Left lobe of liver (tissue), 2 donors: ENCODE data around the gene ASIC4. TPM values are rescaled to one million over a fixed set of nuclear protein-coding genes. Genes with fewer than 3 reads are reported as not detected.
A peak's percentile ranks its signal among the peaks of the same experiment; 100 is the strongest.

Experiments used
- ATAC-seq: fragments of 200-7000 bp; cut with Tn5 transposase; one replicate; pipeline ENCODE4 v1.9.1; 2020; ENCODE audit warnings: mild to moderate bottlenecking, moderate library complexity
- DNase-seq: peaks from one replicate; pipeline ENCODE4 v3.0.0-alpha.2; 2020; ENCODE audit warnings: low spot score
- total RNA-seq: library from RNA; stranded (reverse); gene quantifications from one replicate; pipeline ENCODE4 v1.2.1, GENCODE V29; 2021
- donor health status: DM: no; HTN: no; CAD: no; lungs with moderate emphysema.
- donor health status: DM: no; HTN: yes; CAD: no.

Gene ASIC4
- total RNA-seq, 1 donor from 2014 or later: 0.05 TPM

DNA sequence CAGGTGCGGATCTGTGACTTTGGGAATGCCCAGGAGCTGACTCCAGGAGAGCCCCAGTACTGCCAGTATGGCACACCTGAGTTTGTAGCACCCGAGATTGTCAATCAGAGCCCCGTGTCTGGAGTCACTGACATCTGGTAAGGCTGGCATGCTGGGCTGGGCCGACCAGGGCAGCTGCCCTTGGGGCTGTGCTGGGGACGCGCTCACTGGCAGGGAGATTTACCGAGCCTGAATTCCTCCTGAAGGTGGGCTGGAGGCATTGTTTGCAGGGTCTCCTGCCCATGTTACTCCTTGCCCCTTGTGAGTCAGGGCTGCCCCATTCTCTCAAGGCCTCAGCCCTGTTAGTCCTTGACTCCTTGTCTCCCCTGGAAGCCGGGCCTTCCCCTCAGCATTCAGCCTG is 34.3 kb upstream of the ASIC4 start:
- DNase-seq: no peak
- no peak for ATAC-seq

DNA sequence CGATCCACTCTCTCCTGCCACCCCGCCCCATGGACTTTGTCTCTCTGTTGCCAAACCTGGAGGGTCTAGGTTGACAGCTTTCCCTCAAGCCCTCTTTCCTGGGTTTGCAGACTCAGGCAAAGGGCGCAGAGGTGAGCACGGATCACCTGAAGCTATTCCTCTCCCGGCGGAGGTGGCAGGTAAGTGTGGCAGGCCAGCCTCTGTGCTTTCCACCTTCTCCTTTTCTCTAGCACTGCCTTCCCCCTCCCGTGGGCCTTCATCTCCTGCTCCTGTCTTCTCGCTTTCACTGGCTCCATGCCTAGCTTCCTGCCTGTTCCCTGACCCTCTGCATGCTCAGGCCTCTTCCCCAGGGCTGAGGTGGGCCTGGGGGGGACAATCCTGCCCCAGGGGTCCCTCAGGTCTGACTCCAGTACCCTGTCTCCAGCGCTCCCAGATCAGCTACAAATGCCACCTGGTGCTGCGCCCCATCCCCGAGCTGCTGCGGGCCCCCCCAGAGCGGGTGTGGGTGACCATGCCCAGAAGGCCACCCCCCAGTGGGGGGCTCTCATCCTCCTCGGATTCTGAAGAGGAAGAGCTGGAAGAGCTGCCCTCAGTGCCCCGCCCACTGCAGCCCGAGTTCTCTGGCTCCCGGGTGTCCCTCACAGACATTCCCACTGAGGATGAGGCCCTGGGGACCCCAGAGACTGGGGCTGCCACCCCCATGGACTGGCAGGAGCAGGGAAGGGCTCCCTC is 31.4 kb upstream of the ASIC4 start:
- ATAC-seq (no peak), DNase-seq (no peak)

- DNase-seq: no peak
- ATAC-seq: no peak
Observed at GRCh38 chr2:219483451-219484342, 30.6 kb upstream of the ASIC4 start.

DNA sequence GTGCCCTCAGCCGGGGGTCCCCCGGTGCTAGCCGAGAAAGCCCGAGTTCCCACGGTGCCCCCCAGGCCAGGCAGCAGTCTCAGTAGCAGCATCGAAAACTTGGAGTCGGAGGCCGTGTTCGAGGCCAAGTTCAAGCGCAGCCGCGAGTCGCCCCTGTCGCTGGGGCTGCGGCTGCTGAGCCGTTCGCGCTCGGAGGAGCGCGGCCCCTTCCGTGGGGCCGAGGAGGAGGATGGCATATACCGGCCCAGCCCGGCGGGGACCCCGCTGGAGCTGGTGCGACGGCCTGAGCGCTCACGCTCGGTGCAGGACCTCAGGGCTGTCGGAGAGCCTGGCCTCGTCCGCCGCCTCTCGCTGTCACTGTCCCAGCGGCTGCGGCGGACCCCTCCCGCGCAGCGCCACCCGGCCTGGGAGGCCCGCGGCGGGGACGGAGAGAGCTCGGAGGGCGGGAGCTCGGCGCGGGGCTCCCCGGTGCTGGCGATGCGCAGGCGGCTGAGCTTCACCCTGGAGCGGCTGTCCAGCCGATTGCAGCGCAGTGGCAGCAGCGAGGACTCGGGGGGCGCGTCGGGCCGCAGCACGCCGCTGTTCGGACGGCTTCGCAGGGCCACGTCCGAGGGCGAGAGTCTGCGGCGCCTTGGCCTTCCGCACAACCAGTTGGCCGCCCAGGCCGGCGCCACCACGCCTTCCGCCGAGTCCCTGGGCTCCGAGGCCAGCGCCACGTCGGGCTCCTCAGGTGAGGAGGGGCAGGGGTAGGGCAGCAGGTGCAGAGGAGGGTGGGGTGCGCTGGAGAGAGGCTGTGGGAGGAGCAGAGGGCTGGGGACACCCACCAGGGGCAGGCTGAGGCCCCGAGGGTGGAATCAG is 29.7 kb upstream of the ASIC4 start:
- DNase-seq (no peak), ATAC-seq (peak; percentile 31)

DNA sequence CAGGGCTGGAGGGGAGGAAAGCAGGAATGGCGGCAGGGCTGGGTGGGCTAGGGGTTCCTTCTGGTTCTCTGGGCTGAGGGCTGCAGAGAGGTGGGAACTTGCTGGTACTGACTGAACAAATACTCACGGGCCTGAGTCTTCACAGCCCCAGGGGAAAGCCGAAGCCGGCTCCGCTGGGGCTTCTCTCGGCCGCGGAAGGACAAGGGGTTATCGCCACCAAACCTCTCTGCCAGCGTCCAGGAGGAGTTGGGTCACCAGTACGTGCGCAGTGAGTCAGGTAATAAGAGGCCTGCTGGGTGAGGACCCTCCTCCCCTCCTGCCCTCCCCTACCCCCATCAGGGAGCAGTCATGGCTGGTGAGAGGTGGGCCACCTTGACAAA is 29.1 kb upstream of the ASIC4 start:
- DNase-seq: no peak

GRCh38 chr2:219486380-219486959 is 27.8 kb upstream of the ASIC4 start:
- ATAC-seq (no peak), DNase-seq (no peak)

More for the DNA sequence above, 29.1 kb upstream of the ASIC4 start:
- no peak for ATAC-seq

DNA sequence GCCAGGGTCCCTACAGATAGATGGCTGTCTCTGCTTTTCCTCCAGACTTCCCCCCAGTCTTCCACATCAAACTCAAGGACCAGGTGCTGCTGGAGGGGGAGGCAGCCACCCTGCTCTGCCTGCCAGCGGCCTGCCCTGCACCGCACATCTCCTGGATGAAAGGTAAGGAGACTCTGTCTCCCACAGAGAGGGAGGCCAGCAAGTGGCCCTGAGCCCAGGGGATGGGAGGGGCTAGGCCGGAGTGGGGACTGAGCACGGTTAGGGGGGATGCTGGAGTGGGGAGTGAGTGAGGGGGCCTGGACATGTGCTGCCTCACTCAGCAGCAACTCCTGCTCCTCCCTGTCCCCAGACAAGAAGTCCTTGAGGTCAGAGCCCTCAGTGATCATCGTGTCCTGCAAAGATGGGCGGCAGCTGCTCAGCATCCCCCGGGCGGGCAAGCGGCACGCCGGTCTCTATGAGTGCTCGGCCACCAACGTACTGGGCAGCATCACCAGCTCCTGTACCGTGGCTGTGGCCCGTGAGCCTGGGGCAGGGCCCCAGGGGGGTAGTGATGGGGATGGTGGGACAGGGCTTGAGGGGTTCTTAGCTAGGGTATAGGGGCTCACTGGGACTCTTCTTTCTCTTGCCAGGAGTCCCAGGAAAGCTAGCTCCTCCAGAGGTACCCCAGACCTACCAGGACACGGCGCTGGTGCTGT is 26.0 kb upstream of the ASIC4 start:
- no peak for ATAC-seq
- DNase-seq: no peak

GRCh38 chr2:219488844-219489194 is 25.5 kb upstream of the ASIC4 start:
- no peak for DNase-seq
- no peak for ATAC-seq

GRCh38 chr2:219489315-219489714 is 25.0 kb upstream of the ASIC4 start:
- DNase-seq (no peak), ATAC-seq (no peak)

GRCh38 chr2:219490186-219490585 is 24.1 kb upstream of the ASIC4 start:
- no peak for DNase-seq
- ATAC-seq: no peak

DNA sequence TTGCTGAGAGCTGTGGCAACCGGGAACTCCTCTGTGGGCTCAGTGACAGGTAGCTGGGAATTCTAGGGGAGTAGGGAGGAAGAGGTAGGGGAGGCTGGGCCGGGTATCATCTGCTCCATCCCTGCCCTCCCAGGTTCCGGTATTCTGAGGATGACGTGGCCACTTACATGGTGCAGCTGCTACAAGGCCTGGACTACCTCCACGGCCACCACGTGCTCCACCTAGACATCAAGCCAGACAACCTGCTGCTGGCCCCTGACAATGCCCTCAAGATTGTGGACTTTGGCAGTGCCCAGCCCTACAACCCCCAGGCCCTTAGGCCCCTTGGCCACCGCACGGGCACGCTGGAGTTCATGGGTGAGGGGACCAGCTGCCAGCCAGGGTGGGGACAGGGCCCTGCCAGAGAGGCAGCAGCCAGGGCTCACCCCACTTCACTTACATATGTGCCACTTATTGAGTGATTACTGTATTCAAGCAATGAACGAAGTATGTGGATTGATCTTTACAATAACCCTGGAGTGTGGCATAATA is 23.6 kb upstream of the ASIC4 start:
- ATAC-seq (no peak), DNase-seq (no peak)

GRCh38 chr2:219491278-219491963 is 22.9 kb upstream of the ASIC4 start:
- DNase-seq: no peak
- no peak for ATAC-seq

GRCh38 chr2:219492575-219492974 is 21.7 kb upstream of the ASIC4 start:
- no peak for ATAC-seq

GRCh38 chr2:219493086-219493485 is 21.2 kb upstream of the ASIC4 start:
- no peak for ATAC-seq
- DNase-seq: no peak

More at GRCh38 chr2:219492575-219492974, 21.7 kb upstream of the ASIC4 start:
- DNase-seq: no peak

- no peak for DNase-seq
- no peak for ATAC-seq
Observed at GRCh38 chr2:219494952-219495530, 19.2 kb upstream of the ASIC4 start.

DNA sequence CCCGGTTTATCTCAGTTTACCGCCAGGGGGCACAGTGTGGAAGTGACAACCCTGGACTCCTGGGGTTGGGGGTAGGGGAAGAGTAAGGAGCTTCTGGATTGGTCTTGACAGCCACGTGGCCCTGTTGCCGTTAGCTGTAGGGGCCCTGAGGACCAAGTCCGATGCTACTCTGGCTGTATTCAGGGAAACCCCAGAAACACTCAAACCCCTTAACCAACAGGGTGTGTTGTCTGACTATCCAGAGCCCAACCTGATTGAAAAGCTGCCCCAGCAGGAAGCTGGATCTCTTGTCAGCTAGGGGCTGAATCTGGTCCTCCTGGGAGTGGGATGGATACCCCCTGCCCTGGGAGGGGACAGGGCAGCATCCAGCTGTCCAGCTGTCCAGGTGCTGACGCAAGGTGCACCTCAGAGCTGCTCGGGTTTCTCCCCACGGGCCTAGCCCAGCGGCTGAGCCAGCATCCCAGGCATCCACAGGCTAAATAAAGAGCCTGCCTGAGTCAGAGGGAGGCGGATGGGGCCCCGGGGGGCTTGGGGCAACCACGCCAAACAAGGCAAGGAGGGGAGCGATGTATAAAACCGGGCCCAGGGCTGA is 18.7 kb upstream of the ASIC4 start:
- ATAC-seq (peak; percentile 12), DNase-seq (peak; percentile 53)

DNA sequence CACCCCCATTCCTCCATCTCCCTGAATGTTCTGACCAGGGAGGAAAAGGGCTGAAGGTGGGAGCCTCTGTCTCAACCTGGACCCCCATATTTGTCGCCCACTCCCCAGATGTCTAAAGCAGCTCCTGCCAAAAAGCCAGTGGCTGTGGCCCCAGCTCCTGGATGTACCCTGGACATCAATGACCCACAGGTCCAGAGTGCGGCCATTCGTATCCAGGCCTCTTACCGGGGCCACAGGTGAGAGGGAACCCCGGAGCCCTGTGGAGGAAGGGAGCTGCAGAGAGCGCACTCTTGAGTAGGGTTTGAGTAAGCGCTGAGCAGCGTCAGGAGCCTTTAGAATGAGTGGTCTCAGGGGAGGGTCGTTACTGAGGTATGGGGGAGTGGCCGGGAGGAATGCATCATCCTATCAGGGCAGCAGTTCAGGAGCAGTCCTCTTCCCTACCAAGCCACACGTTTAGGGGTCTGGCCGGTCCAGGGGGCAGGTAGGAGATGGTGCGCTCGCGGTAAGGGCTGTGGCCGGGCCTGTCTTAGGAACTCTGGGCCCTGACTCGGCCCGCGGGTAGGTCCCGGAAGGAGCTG is 17.9 kb upstream of the ASIC4 start:
- DNase-seq (no peak), ATAC-seq (no peak)

GRCh38 chr2:219496825-219497494 is 17.3 kb upstream of the ASIC4 start:
- no peak for ATAC-seq
- DNase-seq: no peak
